HepG2 (cell line): ENCODE measurements around the gene SLC22A23. TPM values are rescaled to one million over a fixed set of nuclear protein-coding genes. Genes with fewer than 3 reads are reported as not detected.

ENCODE experiments used
- CBX2 ChIP-seq, 2 experiments: fragments of 200-600 bp in 1 of 2; sonication (generic); formaldehyde crosslinking in 1 of 2; IDR thresholded peaks; 2 replicates each; pipeline versions ENCODE4 v1.7.0 to v1.8.1; 2018 to 2022; ENCODE audit warnings: low read depth in 2 of 2, low read length in 1 of 2, mild to moderate bottlenecking in 1 of 2, missing genetic modification reagents in 1 of 2
- FOXK2 ChIP-seq: fragments of 450-650 bp; IDR thresholded peaks from 2 replicates; pipeline ENCODE4 v1.6.1; 2016
- FOXP1 ChIP-seq, 2 experiments: fragments of 450-650 bp in 1 of 2; IDR thresholded peaks; 2 replicates each; pipeline ENCODE4 v1.6.1; 2017 to 2018; ENCODE audit warnings: antibody characterized with exemption in 1 of 2
- IKZF4 ChIP-seq: sonication (generic); formaldehyde crosslinking; IDR thresholded peaks from 2 replicates; pipeline ENCODE4 v1.5.1; 2020; ENCODE audit warnings: borderline replicate concordance, mild to moderate bottlenecking, low read depth, missing genetic modification reagents; ENCODE audit errors: not compliant biosample characterization
- MIER2 ChIP-seq: IDR thresholded peaks from 2 replicates; pipeline ENCODE4 v1.6.1; 2016; ENCODE audit warnings: missing biosample characterization, missing genetic modification reagents
- NKX3-1 ChIP-seq: sonication (generic); formaldehyde crosslinking; IDR thresholded peaks from 2 replicates; pipeline ENCODE4 v1.5.0; 2020; ENCODE audit warnings: missing genetic modification reagents
- RFXAP ChIP-seq: sonication (generic); formaldehyde crosslinking; IDR thresholded peaks from 2 replicates; pipeline ENCODE4 v1.4.0; 2020; ENCODE audit warnings: missing genetic modification reagents, borderline replicate concordance
- STAG1 ChIP-seq: sonication (generic); formaldehyde crosslinking; IDR thresholded peaks from 2 replicates; pipeline ENCODE4 v1.4.0; 2020; ENCODE audit warnings: missing genetic modification reagents
- ZBTB3 ChIP-seq: sonication (generic); formaldehyde crosslinking; IDR thresholded peaks from 2 replicates; pipeline ENCODE4 v1.4.0; 2020; ENCODE audit warnings: low read depth, mild to moderate bottlenecking, moderate library complexity, missing genetic modification reagents, borderline replicate concordance
- ZFX ChIP-seq: sonication (generic); formaldehyde crosslinking; IDR thresholded peaks from 2 replicates; pipeline ENCODE4 v1.4.0; 2020; ENCODE audit warnings: mild to moderate bottlenecking, low read depth, missing genetic modification reagents, moderate library complexity
- ZSCAN31 ChIP-seq: sonication (generic); formaldehyde crosslinking; IDR thresholded peaks from 2 replicates; pipeline ENCODE4 v1.5.0; 2020; ENCODE audit warnings: low read depth, mild to moderate bottlenecking, missing genetic modification reagents
- polyA plus RNA-seq, 8 experiments: library from polyadenylated mRNA; depleted of rRNA in 3 of 8; stranded (reverse) in 7 of 8; unstranded in 1 of 8; fragments of >200 nt; fragmentation: Illumina TruSeq in 4 of 8; extraction: Trizol in 4 of 8; gene quantifications; 2 replicates each; pipeline versions ENCODE4 v1.2.1 to v1.2.3, GENCODE V29; 2011 to 2016; ENCODE audit warnings: low read depth in 4 of 8, missing spikeins in 1 of 8, mixed read lengths in 1 of 8; ENCODE audit not compliant: insufficient read depth in 1 of 8
- total RNA-seq, 5 experiments: library from RNA; depleted of rRNA; stranded (reverse); fragments of >200 nt; fragmentation: Illumina TruSeq; extraction: Trizol; gene quantifications; 2 replicates each; pipeline ENCODE4 v1.2.3, GENCODE V29; 2016; ENCODE audit warnings: low read depth in 1 of 5
- TF ChIP-seq, protein P1 (sequence below): sonication (generic); formaldehyde crosslinking; conservative IDR thresholded peaks from 2 replicates; pipeline ENCODE4 v1.8.0; 2022; ENCODE audit warnings: mild to moderate bottlenecking, moderate library complexity, missing genetic modification reagents
- TF ChIP-seq, protein P2 (sequence below): sonication (generic); formaldehyde crosslinking; IDR thresholded peaks from 2 replicates; pipeline ENCODE4 v1.8.0; 2023; ENCODE audit warnings: mild to moderate bottlenecking, missing genetic modification reagents
- TF ChIP-seq, protein P3 (sequence below): sonication (generic); formaldehyde crosslinking; conservative IDR thresholded peaks from 2 replicates; pipeline ENCODE4 v1.5.0; 2020; ENCODE audit warnings: missing genetic modification reagents
- TF ChIP-seq, protein P4 (sequence below): sonication (generic); formaldehyde crosslinking; IDR thresholded peaks from 2 replicates; pipeline ENCODE4 v1.5.0; 2020; ENCODE audit warnings: missing genetic modification reagents
- TF ChIP-seq, protein P5 (sequence below): sonication (generic); formaldehyde crosslinking; IDR thresholded peaks from 2 replicates; pipeline ENCODE4 v1.9.0; 2022; ENCODE audit warnings: low read depth, missing genetic modification reagents
- TF ChIP-seq, protein P6 (sequence below): sonication (generic); formaldehyde crosslinking; IDR thresholded peaks from 2 replicates; pipeline ENCODE4 v1.4.0; 2020; ENCODE audit warnings: missing genetic modification reagents

SLC22A23 gene
- total and polyA plus RNA-seq, 2 of the 13 experiments (the other 11 are each of a cell fraction or from before 2014, with no cell fraction given), result 11.8 to 17.5 TPM

DNA sequence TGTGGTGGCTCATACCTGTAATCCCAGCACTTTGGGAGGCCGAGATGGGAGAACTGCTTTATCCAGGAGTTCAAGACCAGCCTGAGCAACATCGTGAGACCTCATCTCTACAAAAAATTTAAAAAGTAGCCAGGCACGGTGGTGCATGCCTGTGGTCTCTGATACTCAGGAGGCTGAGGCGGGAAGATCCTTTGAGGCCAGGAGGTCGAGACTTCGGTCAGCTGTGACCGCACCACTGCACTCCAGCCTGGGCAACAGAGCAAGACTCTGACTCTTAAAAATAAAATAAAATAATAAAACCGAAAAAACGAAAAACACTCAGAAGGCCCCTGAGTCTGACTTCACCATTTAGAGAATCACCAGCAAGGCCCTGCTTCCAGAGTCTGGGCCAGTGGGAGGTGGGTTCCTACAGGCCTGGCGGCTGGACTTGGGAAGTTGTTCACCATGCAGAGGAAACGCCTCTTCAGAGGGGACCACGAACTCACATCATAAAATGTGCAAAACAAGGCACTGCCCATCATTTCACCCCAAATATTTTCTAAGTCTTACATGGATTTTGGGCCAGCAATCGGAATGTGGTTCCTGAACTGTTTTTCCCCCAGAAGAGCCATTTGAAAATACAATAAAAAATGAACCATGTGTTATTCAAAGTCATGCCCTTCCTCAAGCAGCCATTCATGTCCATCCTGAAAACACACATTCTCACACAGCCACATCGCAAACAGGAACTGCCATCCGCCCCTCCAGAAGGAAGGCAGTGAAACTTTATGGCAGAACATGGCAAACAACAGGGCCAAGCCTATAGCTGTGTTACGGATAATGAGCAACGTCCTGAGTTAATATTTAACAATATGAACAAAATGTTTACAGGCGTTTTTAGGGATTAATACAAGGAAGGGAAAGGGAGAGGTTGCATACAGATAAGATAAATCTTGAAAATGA, 57.8 kb downstream of the SLC22A23 start (continued):
- TF ChIP-seq, protein P1, sequence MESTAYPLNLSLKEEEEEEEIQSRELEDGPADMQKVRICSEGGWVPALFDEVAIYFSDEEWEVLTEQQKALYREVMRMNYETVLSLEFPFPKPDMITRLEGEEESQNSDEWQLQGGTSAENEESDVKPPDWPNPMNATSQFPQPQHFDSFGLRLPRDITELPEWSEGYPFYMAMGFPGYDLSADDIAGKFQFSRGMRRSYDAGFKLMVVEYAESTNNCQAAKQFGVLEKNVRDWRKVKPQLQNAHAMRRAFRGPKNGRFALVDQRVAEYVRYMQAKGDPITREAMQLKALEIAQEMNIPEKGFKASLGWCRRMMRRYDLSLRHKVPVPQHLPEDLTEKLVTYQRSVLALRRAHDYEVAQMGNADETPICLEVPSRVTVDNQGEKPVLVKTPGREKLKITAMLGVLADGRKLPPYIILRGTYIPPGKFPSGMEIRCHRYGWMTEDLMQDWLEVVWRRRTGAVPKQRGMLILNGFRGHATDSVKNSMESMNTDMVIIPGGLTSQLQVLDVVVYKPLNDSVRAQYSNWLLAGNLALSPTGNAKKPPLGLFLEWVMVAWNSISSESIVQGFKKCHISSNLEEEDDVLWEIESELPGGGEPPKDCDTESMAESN (CRISPR knock-in tag), result no peak
- TF ChIP-seq, protein P2, sequence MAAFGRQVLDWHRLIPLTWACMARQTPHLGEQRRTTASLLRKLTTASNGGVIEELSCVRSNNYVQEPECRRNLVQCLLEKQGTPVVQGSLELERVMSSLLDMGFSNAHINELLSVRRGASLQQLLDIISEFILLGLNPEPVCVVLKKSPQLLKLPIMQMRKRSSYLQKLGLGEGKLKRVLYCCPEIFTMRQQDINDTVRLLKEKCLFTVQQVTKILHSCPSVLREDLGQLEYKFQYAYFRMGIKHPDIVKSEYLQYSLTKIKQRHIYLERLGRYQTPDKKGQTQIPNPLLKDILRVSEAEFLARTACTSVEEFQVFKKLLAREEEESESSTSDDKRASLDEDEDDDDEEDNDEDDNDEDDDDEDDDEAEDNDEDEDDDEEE (CRISPR knock-in tag), result no peak
- TF ChIP-seq ZBTB3 (CRISPR knock-in tag) (no peak), MIER2 (CRISPR knock-in tag) (no peak), FOXK2 (no peak), FOXP1 (IDR thresholded peaks at IDR 0.05) (no peak), FOXP1 (CRISPR knock-in tag; IDR thresholded peaks at IDR 0.05) (peak; percentile 71), NKX3-1 (no peak), STAG1 (no peak; the same call in 1 of the 2 replicates), IKZF4 (CRISPR knock-in tag) (no peak), ZFX (CRISPR knock-in tag) (peak; percentile 49; the same call in 1 of the 2 replicates), RFXAP (CRISPR knock-in tag) (no peak), ZSCAN31 (CRISPR knock-in tag) (no peak), CBX2 (IDR thresholded peaks at IDR 0.05; ENCODE audit: low read depth, low read length) (no peak), CBX2 (CRISPR knock-in tag; IDR thresholded peaks at IDR 0.05; ENCODE audit: low read depth) (no peak)
- TF ChIP-seq, protein P3, sequence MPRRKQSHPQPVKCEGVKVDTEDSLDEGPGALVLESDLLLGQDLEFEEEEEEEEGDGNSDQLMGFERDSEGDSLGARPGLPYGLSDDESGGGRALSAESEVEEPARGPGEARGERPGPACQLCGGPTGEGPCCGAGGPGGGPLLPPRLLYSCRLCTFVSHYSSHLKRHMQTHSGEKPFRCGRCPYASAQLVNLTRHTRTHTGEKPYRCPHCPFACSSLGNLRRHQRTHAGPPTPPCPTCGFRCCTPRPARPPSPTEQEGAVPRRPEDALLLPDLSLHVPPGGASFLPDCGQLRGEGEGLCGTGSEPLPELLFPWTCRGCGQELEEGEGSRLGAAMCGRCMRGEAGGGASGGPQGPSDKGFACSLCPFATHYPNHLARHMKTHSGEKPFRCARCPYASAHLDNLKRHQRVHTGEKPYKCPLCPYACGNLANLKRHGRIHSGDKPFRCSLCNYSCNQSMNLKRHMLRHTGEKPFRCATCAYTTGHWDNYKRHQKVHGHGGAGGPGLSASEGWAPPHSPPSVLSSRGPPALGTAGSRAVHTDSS (CRISPR knock-in tag), result no peak
- TF ChIP-seq, protein P4, sequence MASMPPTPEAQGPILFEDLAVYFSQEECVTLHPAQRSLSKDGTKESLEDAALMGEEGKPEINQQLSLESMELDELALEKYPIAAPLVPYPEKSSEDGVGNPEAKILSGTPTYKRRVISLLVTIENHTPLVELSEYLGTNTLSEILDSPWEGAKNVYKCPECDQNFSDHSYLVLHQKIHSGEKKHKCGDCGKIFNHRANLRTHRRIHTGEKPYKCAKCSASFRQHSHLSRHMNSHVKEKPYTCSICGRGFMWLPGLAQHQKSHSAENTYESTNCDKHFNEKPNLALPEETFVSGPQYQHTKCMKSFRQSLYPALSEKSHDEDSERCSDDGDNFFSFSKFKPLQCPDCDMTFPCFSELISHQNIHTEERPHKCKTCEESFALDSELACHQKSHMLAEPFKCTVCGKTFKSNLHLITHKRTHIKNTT, result no peak
- TF ChIP-seq, protein P5, sequence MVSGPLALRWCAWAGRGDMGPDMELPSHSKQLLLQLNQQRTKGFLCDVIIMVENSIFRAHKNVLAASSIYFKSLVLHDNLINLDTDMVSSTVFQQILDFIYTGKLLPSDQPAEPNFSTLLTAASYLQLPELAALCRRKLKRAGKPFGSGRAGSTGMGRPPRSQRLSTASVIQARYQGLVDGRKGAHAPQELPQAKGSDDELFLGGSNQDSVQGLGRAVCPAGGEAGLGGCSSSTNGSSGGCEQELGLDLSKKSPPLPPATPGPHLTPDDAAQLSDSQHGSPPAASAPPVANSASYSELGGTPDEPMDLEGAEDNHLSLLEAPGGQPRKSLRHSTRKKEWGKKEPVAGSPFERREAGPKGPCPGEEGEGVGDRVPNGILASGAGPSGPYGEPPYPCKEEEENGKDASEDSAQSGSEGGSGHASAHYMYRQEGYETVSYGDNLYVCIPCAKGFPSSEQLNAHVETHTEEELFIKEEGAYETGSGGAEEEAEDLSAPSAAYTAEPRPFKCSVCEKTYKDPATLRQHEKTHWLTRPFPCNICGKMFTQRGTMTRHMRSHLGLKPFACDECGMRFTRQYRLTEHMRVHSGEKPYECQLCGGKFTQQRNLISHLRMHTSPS (CRISPR knock-in tag), result peak; percentile 26; the same call in 1 of the 2 replicates
- TF ChIP-seq, protein P6, sequence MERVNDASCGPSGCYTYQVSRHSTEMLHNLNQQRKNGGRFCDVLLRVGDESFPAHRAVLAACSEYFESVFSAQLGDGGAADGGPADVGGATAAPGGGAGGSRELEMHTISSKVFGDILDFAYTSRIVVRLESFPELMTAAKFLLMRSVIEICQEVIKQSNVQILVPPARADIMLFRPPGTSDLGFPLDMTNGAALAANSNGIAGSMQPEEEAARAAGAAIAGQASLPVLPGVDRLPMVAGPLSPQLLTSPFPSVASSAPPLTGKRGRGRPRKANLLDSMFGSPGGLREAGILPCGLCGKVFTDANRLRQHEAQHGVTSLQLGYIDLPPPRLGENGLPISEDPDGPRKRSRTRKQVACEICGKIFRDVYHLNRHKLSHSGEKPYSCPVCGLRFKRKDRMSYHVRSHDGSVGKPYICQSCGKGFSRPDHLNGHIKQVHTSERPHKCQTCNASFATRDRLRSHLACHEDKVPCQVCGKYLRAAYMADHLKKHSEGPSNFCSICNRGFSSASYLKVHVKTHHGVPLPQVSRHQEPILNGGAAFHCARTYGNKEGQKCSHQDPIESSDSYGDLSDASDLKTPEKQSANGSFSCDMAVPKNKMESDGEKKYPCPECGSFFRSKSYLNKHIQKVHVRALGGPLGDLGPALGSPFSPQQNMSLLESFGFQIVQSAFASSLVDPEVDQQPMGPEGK (CRISPR knock-in tag), result no peak; the same call in 1 of the 2 replicates
